H1 (cell line): ENCODE data around the gene ARID1B. TPM values are rescaled to one million over a fixed set of nuclear protein-coding genes. Genes with fewer than 3 reads are reported as not detected.

Source experiments
- CTCF ChIA-PET: fragments of 300-600 bp; sonication (Branson Sonifier 250); formaldehyde crosslinking; loops from one replicate; lab custom pipeline; 2021; ENCODE audit not compliant: partially characterized antibody; lab: Charles Lee
- POLR2A ChIA-PET: fragments of 300-600 bp; sonication (Branson Sonifier 250); formaldehyde crosslinking; loops from one replicate; lab custom pipeline; 2021; ENCODE audit warnings: inconsistent platforms; ENCODE audit not compliant: partially characterized antibody; lab: Charles Lee
- DNase-seq, 2 experiments: peaks; one replicate each; pipeline versions ENCODE4 v3.0.0 to v3.0.0-alpha.2; 2010 to 2022; ENCODE audit warnings: low spot score in 2 of 2, low read depth in 1 of 2, mixed read lengths in 1 of 2
- FAIRE-seq: peaks from 2 replicates; lab custom pipeline; 2011; peaks lifted over from hg19 to GRCh38; lab: Jason Lieb, UNC
- H2AFZ ChIP-seq: 2 replicates; pipeline ENCODE4 v1.8.1; 2012; ENCODE audit warnings: low read length, inconsistent platforms
- H2AK5ac ChIP-seq: 2 replicates; pipeline ENCODE4 v1.6.1; 2013; ENCODE audit warnings: low read depth, low read length
- H2BK120ac ChIP-seq: replicated peaks from 2 replicates; pipeline ENCODE3; 2013; ENCODE audit warnings: low read depth, low read length, inconsistent platforms
- H2BK12ac ChIP-seq: 2 replicates; pipeline ENCODE4 v1.6.1; 2013; ENCODE audit warnings: low read depth, low read length
- H2BK15ac ChIP-seq: 2 replicates; pipeline ENCODE4 v1.6.1; 2013; ENCODE audit warnings: low read length
- H2BK20ac ChIP-seq: 2 replicates; pipeline ENCODE4 v1.6.1; 2013; ENCODE audit warnings: low read length
- H2BK5ac ChIP-seq: 2 replicates; pipeline ENCODE4 v1.6.1; 2013; ENCODE audit warnings: low read depth, low read length
- H3K14ac ChIP-seq: 2 replicates; pipeline ENCODE4 v1.6.1; 2013; ENCODE audit warnings: inconsistent platforms; ENCODE audit not compliant: insufficient read length
- H3K18ac ChIP-seq: 2 replicates; pipeline ENCODE4 v1.6.1; 2013; ENCODE audit warnings: low read length; ENCODE audit errors: extremely low read depth
- H3K23ac ChIP-seq: 2 replicates; pipeline ENCODE4 v1.6.1; 2013; ENCODE audit warnings: inconsistent platforms; ENCODE audit not compliant: insufficient read length
- H3K23me2 ChIP-seq: 2 replicates; pipeline ENCODE4 v1.6.1; 2013; ENCODE audit warnings: low read depth, low read length
- H3K27ac ChIP-seq: 2 replicates; pipeline ENCODE4 v1.6.1; 2011; ENCODE audit warnings: low read depth, low read length, inconsistent platforms
- H3K27me3 ChIP-seq, 4 experiments: replicated peaks in 1 of 4; 1 replicate in 1 of 4; 2 replicates in 3 of 4; pipeline versions ENCODE4 v1.6.1 to v1.8.1; 2011 to 2013; ENCODE audit warnings: low read length in 3 of 4, mild to moderate bottlenecking in 3 of 4, inconsistent platforms in 2 of 4, mixed read lengths in 2 of 4, moderate library complexity in 1 of 4; ENCODE audit not compliant: control insufficient read depth in 3 of 4, insufficient read depth in 3 of 4; ENCODE audit errors: extremely low read depth in 1 of 4
- H3K36me3 ChIP-seq, 4 experiments: 2 replicates each; pipeline versions ENCODE4 v1.6.1 to v1.8.1; 2011 to 2013; ENCODE audit warnings: mild to moderate bottlenecking in 4 of 4, low read length in 3 of 4, moderate library complexity in 2 of 4, control low read depth in 1 of 4, inconsistent platforms in 1 of 4; ENCODE audit not compliant: insufficient read depth in 4 of 4, control insufficient read depth in 2 of 4
- H3K4ac ChIP-seq: replicated peaks from 2 replicates; pipeline ENCODE3; 2013; ENCODE audit warnings: low read length, low read depth, mixed read lengths, inconsistent platforms; ENCODE audit not compliant: insufficient read length
- H3K4me1 ChIP-seq, 4 experiments: replicated peaks in 1 of 4; 1 replicate in 1 of 4; 2 replicates in 3 of 4; pipeline versions ENCODE4 v1.6.1 to v1.8.1; 2011 to 2013; ENCODE audit warnings: low read length in 3 of 4, inconsistent platforms in 2 of 4, mixed read lengths in 1 of 4; ENCODE audit not compliant: insufficient read depth in 4 of 4, control insufficient read depth in 3 of 4
- H3K4me2 ChIP-seq, 2 experiments: 2 replicates each; pipeline versions ENCODE4 v1.6.1 to v1.8.1; 2011 to 2013; ENCODE audit warnings: low read depth in 2 of 2, low read length in 2 of 2, control low read depth in 1 of 2, inconsistent platforms in 1 of 2, mild to moderate bottlenecking in 1 of 2; ENCODE audit not compliant: insufficient read depth in 1 of 2
- H3K4me3 ChIP-seq, 4 experiments: fragments of 200-600, 300-600 bp in 1 of 4; sonication (generic), shearing (Covaris generic), sonication (Bioruptor Twin) in 1 of 4; 2 replicates each; pipeline versions ENCODE4 v1.5.1 to v1.8.1; 2011 to 2016; ENCODE audit warnings: low read length in 4 of 4, low read depth in 3 of 4, control low read depth in 2 of 4, inconsistent platforms in 2 of 4, mild to moderate bottlenecking in 2 of 4, mixed read lengths in 1 of 4, moderate library complexity in 1 of 4; ENCODE audit not compliant: insufficient read depth in 2 of 4; ENCODE audit errors: extremely low read depth in 1 of 4
- H3K56ac ChIP-seq: replicated peaks from 2 replicates; pipeline ENCODE3; 2013; ENCODE audit warnings: low read depth, mild to moderate bottlenecking, mixed read lengths, low read length, inconsistent platforms; ENCODE audit not compliant: insufficient read length
- H3K79me1 ChIP-seq: 2 replicates; pipeline ENCODE4 v1.6.1; 2013; ENCODE audit warnings: low read depth, low read length, control low read depth
- H3K79me2 ChIP-seq, 2 experiments: 2 replicates each; pipeline versions ENCODE4 v1.6.1 to v1.8.1; 2012 to 2013; ENCODE audit warnings: low read length in 2 of 2, mild to moderate bottlenecking in 2 of 2, inconsistent platforms in 1 of 2; ENCODE audit not compliant: insufficient read depth in 2 of 2, control insufficient read depth in 1 of 2
- H3K9ac ChIP-seq, 4 experiments: replicated peaks in 1 of 4; 1 replicate in 1 of 4; 2 replicates in 3 of 4; pipeline versions ENCODE4 v1.6.1 to v1.8.1; 2011 to 2013; ENCODE audit warnings: low read depth in 3 of 4, low read length in 3 of 4, control low read depth in 2 of 4, mild to moderate bottlenecking in 2 of 4, moderate library complexity in 2 of 4, inconsistent platforms in 1 of 4; ENCODE audit errors: extremely low read depth in 1 of 4
- H3K9me3 ChIP-seq, 2 experiments: 2 replicates each; pipeline versions ENCODE4 v1.6.1 to v1.8.1; 2012 to 2013; ENCODE audit warnings: mild to moderate bottlenecking in 2 of 2, moderate library complexity in 2 of 2, control low read depth in 1 of 2, inconsistent platforms in 1 of 2, low read depth in 1 of 2, low read length in 1 of 2, mixed read lengths in 1 of 2; ENCODE audit not compliant: insufficient read depth in 2 of 2
- H4K20me1 ChIP-seq, 2 experiments: replicated peaks in 1 of 2; 2 replicates each; pipeline versions ENCODE3 to v1.8.1; 2011 to 2013; ENCODE audit warnings: inconsistent platforms in 2 of 2, low read length in 2 of 2, mild to moderate bottlenecking in 1 of 2; ENCODE audit not compliant: insufficient read depth in 2 of 2, control insufficient read depth in 1 of 2
- H4K5ac ChIP-seq: 2 replicates; pipeline ENCODE4 v1.6.1; 2013; ENCODE audit warnings: low read length, low read depth, mixed read lengths, inconsistent platforms; ENCODE audit not compliant: insufficient read length
- H4K8ac ChIP-seq: 2 replicates; pipeline ENCODE4 v1.8.0; 2013; ENCODE audit warnings: mild to moderate bottlenecking, moderate library complexity, low read length, inconsistent platforms; ENCODE audit not compliant: insufficient read depth; ENCODE audit errors: extremely low read depth
- H4K91ac ChIP-seq: replicated peaks from 2 replicates; pipeline ENCODE3; 2013; ENCODE audit warnings: low read length, mixed read lengths, inconsistent platforms; ENCODE audit not compliant: insufficient read length
- ASH2L ChIP-seq: fragments of 200-600, 300-600 bp; sonication (generic); IDR thresholded peaks from one replicate; pipeline ENCODE4 v1.7.1; 2017; ENCODE audit warnings: low read length
- CHD2 ChIP-seq: IDR thresholded peaks from 2 replicates; pipeline ENCODE4 v1.6.1; 2012; ENCODE audit warnings: low read length, improper control_type of control experiment
- CREB1 ChIP-seq: IDR thresholded peaks from 2 replicates; pipeline ENCODE4 v1.6.1; 2012; ENCODE audit warnings: inconsistent platforms
- EZH2 ChIP-seq: fragments of 200-600 bp; sonication (generic); IDR thresholded peaks from 2 replicates; pipeline ENCODE4 v1.7.1; 2012; ENCODE audit warnings: low read depth, mild to moderate bottlenecking, moderate library complexity, low read length, inconsistent platforms; ENCODE audit not compliant: severe bottlenecking
- FOSL1 ChIP-seq: IDR thresholded peaks from 2 replicates; pipeline ENCODE4 v1.6.1; 2011; ENCODE audit warnings: mild to moderate bottlenecking, low read depth, low read length, moderate library complexity; ENCODE audit not compliant: insufficient read depth
- GABPA ChIP-seq: IDR thresholded peaks from 2 replicates; pipeline ENCODE4 v1.6.1; 2011; ENCODE audit warnings: mild to moderate bottlenecking, low read length, moderate library complexity, borderline replicate concordance; ENCODE audit not compliant: insufficient read depth
- HDAC2 ChIP-seq, 2 experiments: fragments of 300-600 bp in 1 of 2; sonication (generic) in 1 of 2; IDR thresholded peaks; 2 replicates each; pipeline ENCODE4 v1.6.1; 2011 to 2012; ENCODE audit warnings: low read depth in 2 of 2, low read length in 2 of 2, mild to moderate bottlenecking in 2 of 2, moderate library complexity in 2 of 2, borderline replicate concordance in 1 of 2, inconsistent platforms in 1 of 2
- RFX5 ChIP-seq: IDR thresholded peaks from 2 replicates; pipeline ENCODE4 v1.6.1; 2011; ENCODE audit warnings: low read depth, low read length, improper control_type of control experiment, borderline replicate concordance
- RNF2 ChIP-seq: fragments of 200-900, 300-1000 bp; sonication (generic); IDR thresholded peaks from 2 replicates; pipeline ENCODE4 v1.7.1; 2016; ENCODE audit warnings: borderline replicate concordance, low read depth, mild to moderate bottlenecking, antibody characterized with exemption, low read length; ENCODE audit not compliant: poor library complexity, severe bottlenecking; ENCODE audit errors: missing control alignments
- RXRA ChIP-seq: IDR thresholded peaks from 2 replicates; pipeline ENCODE4 v1.6.1; 2011; ENCODE audit warnings: low read depth, mild to moderate bottlenecking, low read length, moderate library complexity; ENCODE audit not compliant: insufficient read depth
- SIX5 ChIP-seq: IDR thresholded peaks from 2 replicates; pipeline ENCODE4 v1.6.1; 2011; ENCODE audit warnings: mild to moderate bottlenecking, low read depth, low read length
- SP1 ChIP-seq: IDR thresholded peaks from 2 replicates; pipeline ENCODE4 v1.6.1; 2011; ENCODE audit warnings: low read depth, low read length
- TBP ChIP-seq: IDR thresholded peaks from 2 replicates; pipeline ENCODE4 v1.6.1; 2011; ENCODE audit warnings: low read depth, low read length, improper control_type of control experiment
- WGBS, 2 experiments: shearing (Covaris generic) in 1 of 2; methylation state at CpG; one replicate each; pipeline versions ENCODE4 v1.1.6 to v1.1.7; 2013 to 2015; ENCODE audit warnings: low lambda C conversion rate in 2 of 2, mixed read lengths in 2 of 2, inconsistent platforms in 1 of 2, low coverage in 1 of 2, missing lambda C conversion rate in 1 of 2; ENCODE audit not compliant: insufficient replicate concordance in 2 of 2, insufficient coverage in 1 of 2, insufficient read length in 1 of 2; ENCODE audit errors: extremely low coverage in 1 of 2, missing lambda C conversion rate in 1 of 2; 5-methylcytosine and 5-hydroxymethylcytosine counted together
- polyA plus RNA-seq, 7 experiments: library from polyadenylated mRNA; depleted of rRNA in 3 of 7; stranded (reverse) in 5 of 7; unstranded in 2 of 7; fragments of >200 nt in 5 of 7; fragments of 200-250 nt in 2 of 7; gene quantifications; 1 replicate in 5 of 7; 2 replicates in 1 of 7; 4 replicates in 1 of 7; pipeline versions ENCODE4 v1.2.1 to v1.2.3, GENCODE V29; 2011 to 2013; ENCODE audit warnings: missing spikeins in 2 of 7, mixed read lengths in 2 of 7
- total RNA-seq: library from RNA; stranded (reverse); fragmentation: NEBNext Ultra II Directional; extraction: Animal tissue kit (Norgen Biotek cat#: 25700); gene quantifications from 2 replicates; pipeline ENCODE4 v1.2.1, GENCODE V29; 2021

ARID1B gene
- total and polyA plus RNA-seq, 2 of the 8 experiments (the other 6 are each of a cell fraction or from before 2014, with no cell fraction given) = 24.3 to 70.3 TPM

DNA sequence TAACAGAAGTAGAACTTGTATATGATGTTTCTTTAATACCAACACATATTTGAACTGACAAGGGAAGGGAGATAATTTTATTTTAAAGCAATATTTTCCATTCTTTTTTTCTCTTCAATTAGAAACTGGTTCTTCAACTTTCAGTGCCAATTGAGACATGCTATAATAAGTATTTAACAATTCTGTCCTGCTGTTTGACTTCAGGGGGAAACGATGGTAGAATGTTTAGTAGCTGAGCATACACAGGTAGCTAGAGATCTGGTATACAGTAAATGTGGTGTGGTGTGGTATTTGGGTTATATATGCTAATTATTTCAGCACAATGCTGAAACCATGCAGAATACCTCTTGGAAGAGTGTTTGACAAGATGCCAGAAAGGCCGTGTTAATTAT is 156.9 kb downstream of the ARID1B start:
- Histone ChIP-seq H4K5ac (no peak overlapping the region), H3K79me1 (no peaks in the 10 kb centered on the region), H3K4me2 (no peak overlapping the region), H4K20me1 (peaks cover 2 to 3% of the 10 kb centered on the region in 2 experiments), H2BK20ac (no peak overlapping the region), H3K4me3 (no peak overlapping the region), H3K9me3 (no peaks in the 10 kb centered on the region), H3K4me1 (peaks cover 4 to 15% (median 8%) of the 10 kb centered on the region in 4 experiments; a peak in 5 of 7 replicates), H2AK5ac (no peak overlapping the region), H3K36me3 (peaks cover 0 to 3% (median 0%) of the 10 kb centered on the region in 4 experiments; a peak in 2 of 8 replicates), H2BK120ac (no peak overlapping the region), H2BK5ac (no peak overlapping the region), H4K8ac (no peak overlapping the region), H3K4ac (no peak overlapping the region), H4K91ac (no peak overlapping the region), H2BK15ac (no peak overlapping the region), H3K14ac (no peak overlapping the region), H2BK12ac (no peak overlapping the region), H3K27ac (no peak overlapping the region), H3K56ac (no peak overlapping the region), H3K79me2 (peaks cover 0 to 88% of the 10 kb centered on the region in 2 experiments; a peak in 3 of 4 replicates), H3K23me2 (no peaks in the 10 kb centered on the region), H3K9ac (no peak overlapping the region), H3K27me3 (no peaks in the 10 kb centered on the region), H3K18ac (no peak overlapping the region), H3K23ac (no peak overlapping the region), H2AFZ (no peak overlapping the region)
- ChIA-PET POLR2A (interaction anchor here (1.2 to 1.7 kb wide), 3 partner anchors 11 to 101 kb away, joined by 3 to 4 read pairs (median 3); no protein-coding TSS in a partner anchor), CTCF (interaction anchor here (0.9 to 3.3 kb wide), 11 partner anchors 9 to 112 kb away, joined by 3 to 16 read pairs (median 7); no protein-coding TSS in a partner anchor)
- no peak for DNase-seq
- 82% methylated on average over 2 of the region's 2 CpGs; no CpG with 5 or more reads in 1 of the 2 experiments for WGBS, 2 experiments
- no peak for FAIRE-seq
- TF ChIP-seq RXRA (no peak), ASH2L (no peak), RNF2 (no peak), SP1 (no peak), GABPA (no peak), CREB1 (no peak), RFX5 (no peak), CHD2 (no peak), SIX5 (no peak), FOSL1 (no peak), HDAC2 (IDR thresholded peaks at IDR 0.05; ENCODE audit: borderline replicate concordance in 1 of 2, low read depth in 2 of 2, low read length in 2 of 2) (no peak), TBP (no peak), EZH2 (no peak)
